Stimulated activated CD4-positive, alpha-beta T cell treated with anti-CD3 and anti-CD28 coated beads, TNF-alpha, amount 100 ng/mL, for 4 hours (primary cell): Measurements from ENCODE around the gene PPM1L.

Experiments used
- DNase-seq, 3 experiments: peaks; one replicate each; pipeline ENCODE4 v3.0.0-alpha.2; 2020; ENCODE audit warnings: low read depth in 3 of 3

PPM1L gene

DNA sequence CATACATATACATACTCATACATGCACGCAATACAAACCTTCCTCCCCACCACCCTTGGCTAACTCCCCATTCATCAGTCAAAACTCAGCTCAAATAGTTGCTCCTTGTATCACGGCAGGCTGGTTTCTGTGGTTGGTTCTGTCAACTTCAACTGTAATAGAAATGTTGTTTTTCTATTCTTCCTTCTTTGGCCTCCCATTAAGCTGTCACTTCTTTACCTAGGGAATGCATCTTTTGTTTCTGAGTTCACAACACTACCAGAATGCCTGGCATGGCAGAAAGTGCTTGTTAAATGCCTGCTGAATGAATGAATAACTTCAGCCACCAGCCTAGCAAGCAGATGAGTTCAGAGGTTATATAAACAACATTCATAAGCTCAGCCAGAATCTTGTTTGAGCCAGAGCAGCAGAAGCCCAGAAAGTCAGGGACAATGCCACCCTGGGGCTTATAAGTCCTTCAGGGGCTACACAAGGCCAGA, 286.0 kb downstream of the PPM1L start:
- DNase-seq = no peak

DNA sequence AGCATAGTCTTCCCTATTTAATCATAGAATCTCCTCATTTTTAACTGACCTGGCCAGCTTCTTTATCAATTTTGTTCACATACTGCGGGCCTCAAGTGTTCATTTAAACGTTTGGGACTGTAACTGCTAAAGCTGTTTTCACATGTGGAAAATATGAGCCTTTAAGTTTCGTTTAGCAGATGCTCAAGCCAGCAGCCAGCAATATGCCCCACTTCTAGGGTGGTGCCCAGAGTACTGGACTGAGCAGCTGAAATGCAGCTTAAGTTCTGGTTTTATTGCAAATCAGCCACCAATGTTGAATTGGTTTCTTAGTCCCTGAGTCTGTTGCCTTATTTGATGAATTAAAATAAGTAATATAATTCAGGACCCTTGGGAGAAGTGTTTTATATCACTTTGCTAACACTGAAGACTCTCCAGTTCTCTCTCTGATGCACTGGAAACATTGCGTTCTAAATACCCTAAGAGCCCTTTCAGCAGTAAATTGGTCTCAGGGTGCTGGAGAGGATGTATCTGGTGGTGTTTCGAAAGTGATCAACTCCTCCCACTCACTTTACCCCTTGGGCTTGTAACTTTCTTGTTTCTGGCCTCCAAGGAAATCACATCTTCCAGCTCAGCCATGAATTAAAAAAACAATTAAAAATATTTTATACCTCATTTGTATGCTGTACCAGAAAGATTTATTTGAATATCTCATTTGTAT, 287.5 kb downstream of the PPM1L start:
- no peak for DNase-seq

DNA sequence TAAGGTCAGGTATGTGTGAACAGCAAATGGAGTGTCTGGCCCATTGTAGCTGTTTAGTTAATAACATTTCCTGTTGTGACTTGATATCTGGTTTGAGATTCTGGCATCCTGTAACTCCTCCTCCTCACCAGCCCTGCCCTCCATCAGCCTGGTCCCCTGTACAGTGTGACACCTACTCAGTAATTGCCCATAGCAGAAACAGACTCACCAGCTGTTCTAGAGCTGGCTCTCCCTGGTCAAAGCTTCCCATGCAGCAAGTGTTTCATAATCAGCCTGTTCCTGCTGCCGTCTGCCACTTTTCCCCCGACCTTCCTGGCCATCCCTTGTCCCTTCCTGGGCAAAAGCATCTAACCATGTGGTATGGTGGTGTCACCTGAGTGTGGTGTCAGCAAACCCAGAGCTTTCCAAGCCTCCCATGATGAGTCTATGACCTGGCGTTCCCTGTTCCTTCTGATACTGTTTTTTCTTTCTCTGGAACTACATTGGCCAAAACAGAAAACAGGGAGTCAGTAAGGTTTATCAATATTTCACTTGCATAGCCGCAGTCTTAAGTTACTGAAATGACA, 293.7 kb downstream of the PPM1L start:
- no peak for DNase-seq

DNA sequence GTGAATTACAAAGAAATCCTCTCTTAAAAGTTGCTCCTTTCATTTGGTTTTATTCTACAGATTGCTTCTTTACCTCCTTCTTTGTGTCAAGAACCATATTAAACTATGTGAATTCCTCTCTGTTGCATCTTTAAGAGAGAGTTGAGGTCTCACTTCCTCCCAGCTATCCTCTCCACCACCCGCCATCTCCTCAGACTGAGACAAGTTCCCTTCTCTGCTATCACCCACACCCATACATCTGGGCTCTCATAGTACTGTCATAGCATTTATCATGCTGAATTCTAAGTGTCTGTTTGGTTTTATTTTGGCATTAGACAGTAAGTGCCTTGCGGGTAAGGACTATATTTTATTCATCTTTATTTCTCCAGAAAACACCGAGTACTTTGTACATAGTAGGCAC, 294.9 kb downstream of the PPM1L start:
- no peak for DNase-seq

DNA sequence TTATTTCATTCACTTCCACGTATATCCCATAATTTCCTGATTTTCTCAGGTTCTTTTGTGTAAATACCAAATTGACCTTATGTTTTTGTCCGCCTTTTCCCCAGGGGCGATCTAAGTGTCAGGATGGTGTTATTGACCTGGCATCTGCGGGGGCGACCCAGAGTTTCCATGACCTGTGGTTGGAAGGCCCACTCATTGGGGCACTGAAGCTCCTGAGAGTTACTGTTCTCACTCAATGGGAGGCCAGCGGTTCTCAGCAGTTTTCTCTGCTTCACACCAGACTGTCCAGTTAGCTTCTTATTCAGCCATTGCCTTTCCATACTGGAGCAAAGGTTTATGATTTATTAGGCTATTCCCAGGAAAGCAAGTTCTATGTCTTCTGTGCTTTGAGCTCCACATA, 295.8 kb downstream of the PPM1L start:
- no peak for DNase-seq

DNA sequence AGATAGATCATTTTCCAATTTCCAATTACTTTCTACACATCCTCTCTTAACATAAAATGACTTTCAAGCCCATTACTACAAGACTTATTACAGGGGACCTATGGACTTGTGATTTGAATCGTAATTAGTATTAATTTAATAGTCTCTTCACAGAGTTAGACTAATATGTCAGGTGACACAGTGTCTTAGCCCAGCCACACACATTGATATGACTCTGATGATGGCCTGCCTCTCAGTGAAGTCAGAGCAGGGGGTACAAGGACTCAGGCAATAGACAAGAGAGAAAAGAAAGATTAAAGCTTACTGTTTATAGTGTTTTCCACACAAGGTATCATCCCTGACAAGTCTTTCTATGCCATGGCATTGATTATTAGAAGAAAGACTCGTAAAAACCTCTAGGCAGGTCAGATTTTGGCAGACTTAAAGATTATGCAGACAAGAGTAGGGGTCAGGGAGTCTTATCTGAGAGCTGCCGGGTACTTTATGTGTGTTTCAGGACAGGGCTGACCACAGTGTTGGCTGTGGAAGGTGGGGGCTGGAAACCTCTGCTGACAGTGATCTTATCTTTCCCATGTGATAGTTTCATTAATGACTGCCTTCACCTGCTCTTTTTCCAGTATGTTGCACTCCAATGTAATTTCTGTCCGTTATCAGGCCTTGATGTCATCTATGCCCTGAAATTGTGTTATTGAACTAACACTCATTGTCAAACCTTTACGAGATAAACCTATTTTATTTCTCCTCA, 299.0 kb downstream of the PPM1L start:
- no peak for DNase-seq

DNA sequence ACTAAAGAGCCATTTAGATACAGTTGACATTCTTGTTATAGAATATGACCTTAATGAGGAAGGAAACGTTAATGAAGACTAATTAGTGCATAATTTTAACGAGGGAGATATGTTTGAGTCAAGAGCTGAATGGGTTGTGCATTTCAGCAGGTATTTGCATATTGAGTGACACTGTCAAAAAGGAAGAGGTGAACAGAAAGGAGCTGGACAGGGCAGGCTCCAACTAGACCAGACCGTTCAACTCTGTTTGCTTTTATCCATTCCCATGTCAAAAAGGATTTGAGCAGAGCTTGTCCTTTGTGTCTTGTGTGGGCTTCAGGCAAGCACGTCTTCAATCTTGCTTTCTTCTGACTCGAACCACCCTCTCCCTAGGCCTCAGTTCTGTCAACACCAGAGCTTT, 308.4 kb downstream of the PPM1L start:
- DNase-seq = no peak

DNA sequence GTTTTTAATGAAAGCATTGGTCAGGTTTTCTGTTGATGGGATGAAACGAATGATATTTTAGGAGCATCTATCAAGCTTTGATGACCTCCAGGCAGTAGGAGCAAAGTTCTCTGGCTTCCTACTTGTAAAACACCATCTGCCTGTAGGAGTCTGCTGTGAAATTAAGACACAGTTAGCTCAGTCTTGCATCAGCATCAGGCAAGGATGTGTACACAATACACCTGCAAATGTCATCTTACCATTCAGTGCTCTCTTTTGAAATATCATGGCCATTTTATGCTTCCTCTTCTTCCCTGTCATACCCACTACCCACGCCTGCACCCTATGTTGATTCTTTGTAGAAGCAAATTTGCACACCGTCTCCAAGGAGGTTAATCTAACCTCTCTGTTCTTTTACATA, 310.9 kb downstream of the PPM1L start:
- DNase-seq = no peak

DNA sequence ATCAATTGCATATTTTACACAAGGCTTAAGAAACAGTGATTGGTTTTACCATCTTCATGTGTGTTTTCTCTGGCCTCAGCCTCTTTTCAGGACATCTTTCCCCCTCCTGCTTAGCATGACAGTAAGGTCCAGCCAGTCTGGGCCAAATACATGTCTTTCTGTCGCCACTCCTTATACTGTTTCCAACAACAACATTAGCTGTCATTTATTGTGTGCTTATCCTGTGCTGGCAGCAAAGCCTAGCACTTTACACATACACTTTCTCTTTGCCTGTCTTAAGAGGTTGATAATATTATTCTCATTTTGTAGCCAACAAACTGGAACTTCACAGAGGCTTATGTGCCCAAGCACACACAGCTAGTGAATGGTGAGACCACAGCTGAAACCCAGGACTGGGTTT, 311.3 kb downstream of the PPM1L start:
- no peak for DNase-seq

DNA sequence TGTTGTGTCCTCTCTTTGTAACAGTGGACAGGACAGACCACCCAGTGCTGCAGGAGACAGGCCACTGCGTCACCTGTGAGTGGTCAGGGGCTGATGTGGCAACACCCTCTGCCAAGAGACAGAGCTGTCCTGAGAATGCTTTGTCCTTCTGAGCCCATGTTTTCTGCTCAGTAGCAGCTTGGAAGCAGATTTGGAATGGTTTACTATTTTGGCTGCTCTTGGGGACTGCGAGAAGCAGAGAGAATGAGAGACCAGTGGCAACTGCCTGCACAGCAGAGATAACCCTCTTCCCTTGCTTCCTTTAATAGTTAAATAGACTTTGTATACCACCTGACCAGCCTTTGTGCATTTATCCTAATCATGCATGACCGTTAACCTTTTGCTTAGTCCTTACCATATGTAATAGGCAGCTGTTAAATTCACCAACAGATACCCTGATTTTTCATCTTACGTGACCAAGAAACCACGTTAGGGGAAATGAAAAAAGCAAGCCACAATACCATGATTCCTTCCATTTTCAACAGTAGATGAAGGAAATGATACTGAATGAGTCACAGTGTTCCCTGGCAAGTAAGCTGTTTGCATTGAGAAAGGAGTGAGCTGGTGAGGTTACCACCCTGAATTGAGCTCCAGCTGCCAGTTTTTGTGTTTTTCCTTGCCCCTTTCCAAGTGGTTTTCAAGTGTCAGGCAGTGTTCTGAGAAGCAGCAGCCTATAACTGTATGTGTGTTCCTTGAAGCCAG, 313.6 kb downstream of the PPM1L start:
- no peak for DNase-seq

DNA sequence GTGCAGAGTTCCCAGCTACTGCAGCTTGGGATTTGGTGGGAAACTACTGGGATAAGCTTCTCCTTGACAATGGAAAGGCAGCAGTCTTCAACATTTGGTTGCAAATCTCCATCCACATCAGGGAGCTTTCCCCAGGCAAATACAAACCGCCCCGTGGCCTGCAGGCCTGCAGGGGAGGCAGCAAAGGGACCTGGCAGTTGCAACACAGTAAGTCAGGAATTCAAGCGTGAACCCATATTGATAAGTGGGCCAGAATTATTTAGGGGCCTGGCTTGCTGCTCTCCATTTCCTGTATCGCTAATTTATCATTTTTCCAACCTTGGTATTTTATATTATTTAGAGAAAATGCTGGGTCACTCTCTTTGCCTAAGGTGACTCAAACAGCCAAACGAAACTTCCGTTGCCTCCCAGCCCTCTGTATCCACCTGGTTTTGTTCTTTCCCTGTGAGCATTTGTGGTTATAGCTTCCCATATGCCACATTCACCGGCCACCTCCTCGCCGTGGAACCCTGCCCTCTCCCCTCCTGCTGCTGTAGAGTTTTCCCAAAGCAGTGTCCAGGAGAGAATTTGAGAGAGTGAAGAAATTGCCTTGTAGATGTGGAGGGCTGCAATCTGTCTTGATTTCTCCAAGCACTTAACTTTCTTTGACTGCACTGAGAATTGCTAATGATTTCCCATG, 314.4 kb downstream of the PPM1L start:
- DNase-seq = no peak

DNA sequence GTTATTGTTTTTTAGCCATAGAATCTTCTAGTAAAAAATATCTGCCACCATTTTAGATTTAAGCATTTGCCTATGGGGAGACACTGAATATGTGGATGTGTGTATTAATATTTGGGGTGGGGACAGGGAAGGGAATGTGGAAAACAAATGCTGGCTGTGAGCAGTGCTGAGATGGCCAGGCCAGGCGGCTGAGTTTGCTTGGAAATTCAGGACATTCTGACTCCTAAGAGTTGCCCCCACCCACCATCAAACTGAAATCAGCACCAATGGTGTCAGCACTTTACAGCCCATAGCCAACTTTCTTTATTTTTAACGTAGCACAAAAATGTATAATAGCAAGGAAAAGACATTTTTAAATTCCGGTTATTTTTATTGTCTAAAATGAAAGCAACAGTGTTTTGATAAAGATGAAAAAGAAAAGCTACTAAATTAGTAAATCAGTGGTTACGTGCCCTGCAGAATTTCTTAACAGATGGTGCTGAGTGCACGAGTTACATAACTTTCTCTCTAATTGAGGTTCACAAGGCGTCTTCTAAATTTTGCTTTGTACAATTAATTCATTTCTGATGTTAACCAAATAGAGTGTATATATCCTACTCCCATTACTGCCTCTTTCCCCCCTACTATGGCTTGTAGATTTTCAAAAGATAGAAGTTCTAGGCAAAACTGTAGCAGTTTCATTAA, 315.1 kb downstream of the PPM1L start:
- no peak for DNase-seq

DNA sequence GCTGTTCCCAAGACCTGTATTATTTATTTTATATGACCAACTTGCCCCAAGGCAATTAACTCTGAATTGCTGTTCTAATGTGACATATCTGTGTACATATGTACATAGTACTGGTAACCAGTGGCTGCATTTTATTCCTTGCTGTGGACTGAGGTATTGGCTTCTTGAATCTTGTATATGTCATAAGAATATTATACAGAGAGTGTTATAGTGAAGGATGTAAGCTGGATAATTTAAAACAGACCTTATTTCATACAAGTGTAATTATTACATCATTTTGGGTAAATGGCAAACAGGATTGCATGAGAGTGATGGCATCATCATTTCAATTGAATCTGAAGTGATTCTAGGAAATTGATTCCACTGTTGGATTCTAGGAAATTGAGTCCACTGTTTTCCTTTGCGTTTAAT, 316.2 kb downstream of the PPM1L start:
- no peak for DNase-seq

DNA sequence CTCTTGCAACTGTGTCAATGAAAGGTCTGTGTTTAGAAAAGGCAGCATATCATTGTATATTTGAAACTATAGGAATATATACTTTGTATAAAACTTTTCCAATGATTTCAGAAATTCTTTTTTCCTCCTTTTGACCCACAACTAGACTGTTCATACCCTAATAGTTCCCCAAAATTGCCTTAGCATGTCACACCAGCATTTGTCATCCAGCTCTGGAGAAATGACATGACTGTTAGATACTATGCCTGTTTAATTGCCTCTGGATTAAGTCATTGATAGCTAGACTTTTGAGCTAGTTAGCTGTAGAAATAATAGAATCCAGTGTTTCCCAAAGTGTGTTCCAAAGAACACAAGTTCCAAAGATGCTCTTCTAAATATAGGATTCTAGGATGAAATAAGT, 316.7 kb downstream of the PPM1L start:
- no peak for DNase-seq

DNA sequence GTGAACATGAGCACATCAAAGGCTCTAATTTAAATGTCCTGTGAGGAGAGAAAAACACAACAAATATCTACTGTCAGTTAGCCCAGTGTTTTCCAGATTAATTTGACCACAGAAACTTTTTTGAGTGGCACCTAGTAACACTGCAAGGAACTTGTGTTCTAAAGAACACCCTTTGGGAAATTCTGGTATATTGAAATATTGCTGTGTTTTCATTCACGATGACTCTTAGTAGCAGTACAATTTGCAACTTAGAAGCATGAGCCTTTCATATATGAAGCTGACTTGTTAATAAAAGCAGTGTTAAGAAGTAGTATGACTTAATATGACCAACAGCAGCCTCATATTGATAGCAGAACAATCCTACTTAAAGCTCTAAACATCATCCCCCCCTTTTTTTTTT, 317.1 kb downstream of the PPM1L start:
- no peak for DNase-seq

DNA sequence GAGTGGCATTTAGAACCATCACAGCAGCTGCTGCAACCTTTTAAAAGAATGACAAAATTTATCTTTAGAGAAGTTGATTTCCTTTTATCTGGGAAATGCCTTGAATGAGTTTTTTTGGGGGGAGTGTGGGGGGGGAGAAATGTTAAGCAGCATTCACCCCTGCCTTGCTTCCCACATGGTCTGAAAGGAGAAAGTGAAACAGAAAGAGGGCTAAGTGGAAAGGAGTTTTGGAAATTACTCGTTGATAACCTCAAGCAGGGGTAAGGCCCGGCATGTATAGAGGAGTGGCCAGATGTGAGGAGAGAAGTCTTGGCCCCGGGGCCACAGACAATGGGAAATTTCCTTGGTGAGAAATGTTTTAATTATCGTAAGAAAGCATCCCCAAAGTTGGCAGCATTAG, 325.6 kb downstream of the PPM1L start:
- no peak for DNase-seq

DNA sequence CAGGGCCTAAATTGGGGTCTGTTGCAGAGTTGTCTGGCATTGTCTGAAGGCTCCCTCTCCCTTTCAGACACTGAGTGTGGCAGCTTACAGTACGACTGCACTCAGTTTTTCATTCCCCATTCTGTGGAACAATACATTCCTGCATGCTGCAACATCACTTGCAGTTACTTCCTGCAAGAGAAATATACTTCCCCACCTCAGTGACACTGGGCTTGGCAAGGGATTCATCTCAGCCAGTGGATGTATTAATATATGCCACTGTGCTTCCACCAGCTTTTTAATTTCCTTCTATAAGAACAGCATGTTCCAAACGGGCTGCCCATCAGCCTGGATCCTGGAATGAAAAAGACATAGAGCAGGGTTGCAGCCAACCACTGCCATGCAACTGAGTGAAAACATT, 326.0 kb downstream of the PPM1L start:
- no peak for DNase-seq

DNA sequence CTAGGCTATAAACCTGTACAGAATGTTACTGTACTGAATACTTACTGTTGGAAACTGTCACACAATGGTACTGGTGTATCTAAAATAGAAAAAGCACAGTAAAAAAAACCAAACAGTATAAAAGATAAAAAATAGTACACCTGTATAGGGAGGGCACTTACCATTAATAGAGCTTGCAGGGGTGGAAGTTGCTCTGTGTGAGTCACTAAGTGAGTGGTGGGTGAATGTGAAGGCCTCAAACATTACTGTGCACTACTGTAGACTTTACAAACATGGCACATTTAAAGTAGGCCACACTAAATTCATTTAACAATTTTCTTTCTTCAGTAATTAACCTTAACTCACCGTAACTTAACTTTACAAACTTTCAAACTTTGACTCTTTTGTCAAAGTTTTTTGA, 327.1 kb downstream of the PPM1L start:
- DNase-seq = no peak

DNA sequence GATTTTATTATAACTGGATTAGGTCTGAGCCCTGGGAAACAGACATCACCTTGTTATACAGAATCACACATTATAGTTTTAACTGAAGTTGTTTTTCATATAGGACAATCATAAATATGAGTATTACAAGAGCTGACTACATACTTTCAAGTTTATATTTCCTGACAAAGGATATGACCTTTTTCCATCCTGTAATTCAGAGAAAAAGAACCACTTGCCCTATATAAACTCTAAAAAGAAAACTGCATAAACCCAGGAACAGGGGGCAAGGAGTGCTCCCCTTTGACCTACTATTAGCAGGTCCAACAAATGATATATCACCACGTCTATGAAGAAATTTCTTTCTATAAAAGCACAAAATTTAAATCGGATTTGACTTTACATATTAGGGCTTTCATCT, 328.2 kb downstream of the PPM1L start:
- DNase-seq = no peak

DNA sequence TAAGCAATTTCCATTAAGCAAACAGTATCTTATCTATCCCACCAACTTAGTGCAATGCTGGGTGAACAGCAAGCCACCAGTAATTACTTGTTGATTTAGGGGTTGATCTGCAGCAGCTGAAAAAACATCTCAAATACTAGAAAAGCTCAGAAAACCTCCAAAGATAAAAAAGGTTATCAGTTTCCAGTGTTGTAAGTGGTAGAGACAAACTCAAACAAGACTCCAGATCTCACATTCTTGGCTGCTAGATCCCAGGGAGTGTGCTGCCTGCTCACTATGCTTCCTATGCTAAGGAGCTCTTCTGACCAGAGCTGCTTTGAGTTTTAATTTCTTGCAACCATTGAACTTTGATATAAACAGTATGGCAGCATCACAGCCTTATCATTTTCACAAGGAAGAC, 337.9 kb downstream of the PPM1L start:
- DNase-seq = no peak

DNA sequence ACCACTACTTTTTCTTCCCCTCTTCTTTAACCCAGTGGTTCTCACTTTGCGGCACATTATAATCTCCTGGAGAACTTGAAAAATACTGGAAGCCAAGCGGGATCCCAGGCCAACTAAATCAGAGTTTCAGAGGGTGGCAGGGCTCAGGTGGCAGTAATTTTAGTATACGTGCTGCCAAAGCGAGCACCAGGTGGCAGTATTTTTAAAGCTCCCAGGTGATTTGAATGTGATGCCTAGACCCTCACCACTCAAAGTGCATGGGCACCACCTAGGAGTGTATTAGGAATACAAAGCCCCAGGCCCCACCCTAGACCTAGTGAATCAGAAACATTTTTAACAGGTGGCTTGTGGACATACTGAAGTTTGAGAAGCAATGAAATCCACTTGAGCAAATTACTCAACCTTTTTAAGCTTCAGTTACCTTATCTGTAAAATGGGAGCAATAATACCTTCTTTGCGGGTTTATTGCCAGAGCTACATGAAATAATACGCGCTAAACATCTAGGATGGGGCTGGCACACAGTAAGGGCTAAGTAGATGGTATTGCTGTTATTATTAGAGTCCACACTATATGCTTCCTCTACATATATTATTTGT, 340.8 kb downstream of the PPM1L start:
- DNase-seq = no peak
